GM19395 (cell line): ENCODE data around the gene CMTM8.
"Not testable (repeated sequence)": the region's sequence is repeated elsewhere in the genome, so short reads cannot be mapped to it uniquely, and the experiment has no call there.

Experiments used
- ATAC-seq: cut with Tn5 transposase; IDR thresholded peaks from one replicate; pipeline ENCODE4 v1.9.1; 2021; ENCODE audit warnings: mild to moderate bottlenecking, moderate library complexity; ENCODE audit not compliant: unreplicated experiment

Gene CMTM8

GRCh38 chr3:32238453-32239306, at the start of gene CMTM8:
Gene CMTM8, plus strand, starts transcription at chr3:32238680. Its CDS starts 293 bp downstream, at chr3:32238973.
- peak; percentile 59 for ATAC-seq

- ATAC-seq, result no peak
Observed at GRCh38 chr3:32189693-32190092, 48.8 kb upstream of the CMTM8 start.

GRCh38 chr3:32190556-32190955, 47.9 kb upstream of the CMTM8 start:
- not testable (repeated sequence) for ATAC-seq

GRCh38 chr3:32193101-32193500, 45.4 kb upstream of the CMTM8 start:
- no peak for ATAC-seq

- ATAC-seq, result no peak
Observed at GRCh38 chr3:32194653-32195052, 43.8 kb upstream of the CMTM8 start.

- no peak for ATAC-seq
Observed at GRCh38 chr3:32195995-32196540, 42.4 kb upstream of the CMTM8 start.

GRCh38 chr3:32197991-32198390, 40.5 kb upstream of the CMTM8 start:
- ATAC-seq, result no peak

- no peak for ATAC-seq
Observed at GRCh38 chr3:32198714-32199113, 39.8 kb upstream of the CMTM8 start.

GRCh38 chr3:32200490-32200889, 38.0 kb upstream of the CMTM8 start:
- ATAC-seq, result no peak

- ATAC-seq, result no peak
Observed at GRCh38 chr3:32200992-32201758, 37.3 kb upstream of the CMTM8 start.

GRCh38 chr3:32202496-32202895, 36.0 kb upstream of the CMTM8 start:
- ATAC-seq, result no peak

GRCh38 chr3:32203854-32204253, 34.6 kb upstream of the CMTM8 start:
- no peak for ATAC-seq

GRCh38 chr3:32208447-32208846, 30.0 kb upstream of the CMTM8 start:
- no peak for ATAC-seq

GRCh38 chr3:32215185-32215584, 23.3 kb upstream of the CMTM8 start:
- no peak for ATAC-seq

GRCh38 chr3:32216172-32216783, 22.2 kb upstream of the CMTM8 start:
- no peak for ATAC-seq

GRCh38 chr3:32217339-32217738, 21.1 kb upstream of the CMTM8 start:
- no peak for ATAC-seq

- no peak for ATAC-seq
Observed at GRCh38 chr3:32219537-32219936, 18.9 kb upstream of the CMTM8 start.

- no peak for ATAC-seq
Observed at GRCh38 chr3:32220006-32220405, 18.5 kb upstream of the CMTM8 start.

- ATAC-seq, result no peak
Observed at GRCh38 chr3:32222950-32223349, 15.5 kb upstream of the CMTM8 start.

GRCh38 chr3:32224016-32224516, 14.4 kb upstream of the CMTM8 start:
- no peak for ATAC-seq

GRCh38 chr3:32226875-32227500, 11.5 kb upstream of the CMTM8 start:
- ATAC-seq, result no peak
